ENCODE results near the gene CDX2.

DNA sequence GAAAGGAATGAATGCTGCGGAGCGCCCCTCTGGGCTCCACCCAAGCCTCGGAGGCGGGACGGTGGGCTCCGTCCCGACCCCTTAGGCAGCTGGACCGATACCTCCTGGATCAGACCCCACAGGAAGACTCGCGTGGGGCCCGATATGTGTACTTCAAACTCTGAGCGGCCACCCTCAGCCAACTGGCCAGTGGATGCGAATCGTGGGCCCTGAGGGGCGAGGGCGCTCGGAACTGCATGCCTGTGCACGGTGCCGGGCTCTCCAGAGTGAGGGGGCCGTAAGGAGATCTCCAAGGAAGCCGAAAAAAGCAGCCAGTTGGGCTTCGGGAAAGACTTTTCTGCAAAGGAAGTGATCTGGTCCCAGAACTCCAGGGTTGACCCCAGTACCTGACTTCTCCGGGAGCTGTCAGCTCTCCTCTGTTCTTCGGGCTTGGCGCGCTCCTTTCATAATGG is 40.7 kb downstream of the CDX2 start:
- TF ChIP-seq CTCF (IDR thresholded peaks at IDR 0.05) (no peak), POLR2A (IDR thresholded peaks at IDR 0.05) (no peak)

All from thyroid gland (tissue), 4 donors.